ENCODE measurements around the gene MED20.
"Not testable (repeated sequence)": the region's sequence is repeated elsewhere in the genome, so short reads cannot be mapped to it uniquely, and the experiment has no call there.

MED20 gene

DNA sequence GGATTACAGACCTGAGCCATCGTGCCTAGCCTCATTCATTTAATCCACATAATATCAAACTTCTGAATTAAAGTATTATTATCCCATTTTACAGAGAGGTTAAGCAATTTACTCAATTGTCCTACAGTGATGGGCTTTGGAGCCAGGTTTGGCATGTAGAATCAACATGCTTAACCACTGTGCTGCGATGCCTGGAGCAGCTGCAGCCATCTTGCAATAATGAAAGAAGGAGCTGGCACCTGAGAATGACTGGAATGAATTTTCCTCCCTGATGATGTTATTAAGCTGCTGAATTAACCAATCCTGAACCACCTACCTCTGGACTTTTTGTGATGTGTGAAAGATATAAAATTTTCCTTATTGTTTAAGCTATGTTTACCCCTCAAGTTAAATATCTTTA, 33.7 kb upstream of the MED20 start:
- Mint-ChIP-seq H3K27ac (no peak overlapping the region), H3K27me3 (no peaks in the 10 kb centered on the region), H3K9me3 (peaks cover 0 to 7% of the 10 kb centered on the region in 2 donors), H3K4me1 (peaks cover 16 to 41% of the 10 kb centered on the region in 2 donors), H3K36me3 (peaks cover 8% of the 10 kb centered on the region in 2 donors), H3K4me3 (no peak overlapping the region)
- no peak for ATAC-seq (replicated peaks)
- no peak for DNase-seq

- H3K4me1 Mint-ChIP-seq: peaks cover 10 to 33% of the 10 kb centered on the region in 2 donors
- ATAC-seq (replicated peaks) (no peak), DNase-seq (no peak)
- no peaks in the 10 kb centered on the region for H3K36me3 Mint-ChIP-seq
- no peaks in the 10 kb centered on the region for H3K9me3 Mint-ChIP-seq
- no peak overlapping the region for H3K4me3 Mint-ChIP-seq
- no peaks in the 10 kb centered on the region for H3K27me3 Mint-ChIP-seq
- H3K27ac Mint-ChIP-seq: peak overlapping the region; percentile 15
Observed at GRCh38 chr6:41947581-41948220, 26.8 kb upstream of the MED20 start.

DNA sequence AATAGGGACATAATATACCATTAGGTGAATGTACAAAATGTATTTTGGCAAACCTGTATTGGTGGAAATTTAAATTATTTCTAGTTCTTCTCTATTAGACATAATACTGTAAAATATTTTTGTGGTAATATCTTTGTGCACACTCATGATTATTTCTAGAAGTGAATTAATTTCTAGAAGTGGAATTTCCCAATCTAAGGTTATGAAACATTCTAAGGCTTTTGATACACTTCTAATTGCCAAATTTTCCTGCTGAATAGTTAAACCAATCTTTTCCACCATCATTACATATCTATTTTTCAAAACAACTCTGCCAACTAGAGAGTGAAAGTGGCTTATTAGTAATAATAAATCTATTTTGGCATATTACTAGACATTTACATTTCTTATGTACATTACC, 22.5 kb upstream of the MED20 start:
- no peaks in the 10 kb centered on the region for H3K9me3 Mint-ChIP-seq
- no peak overlapping the region for H3K27ac Mint-ChIP-seq
- no peak overlapping the region for H3K4me3 Mint-ChIP-seq
- peaks cover 26 to 42% of the 10 kb centered on the region in 2 donors for H3K4me1 Mint-ChIP-seq
- H3K36me3 Mint-ChIP-seq: peaks cover 18 to 23% of the 10 kb centered on the region in 2 donors
- DNase-seq: no peak
- ATAC-seq (replicated peaks): no peak
- no peaks in the 10 kb centered on the region for H3K27me3 Mint-ChIP-seq

DNA sequence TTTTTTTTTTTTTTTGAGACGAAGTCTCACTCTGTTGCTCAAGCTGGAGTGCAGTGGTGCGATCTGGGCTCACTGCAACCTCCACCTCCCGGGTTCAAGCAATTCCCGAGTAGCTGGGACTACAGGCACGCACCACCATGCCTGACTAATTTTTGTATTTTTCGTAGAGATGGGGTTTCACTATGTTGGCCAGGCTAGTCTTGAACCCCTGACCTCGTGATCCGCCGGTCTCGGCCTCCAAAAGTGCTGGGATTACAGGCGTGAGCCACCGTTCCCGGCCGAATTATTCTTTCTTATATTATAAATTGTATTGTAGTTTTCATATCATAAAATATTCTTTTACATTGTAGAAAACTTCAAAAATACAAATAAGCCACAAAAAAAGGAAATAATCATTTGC, 21.9 kb upstream of the MED20 start:
- not testable (repeated sequence) for H3K9me3 Mint-ChIP-seq

DNA sequence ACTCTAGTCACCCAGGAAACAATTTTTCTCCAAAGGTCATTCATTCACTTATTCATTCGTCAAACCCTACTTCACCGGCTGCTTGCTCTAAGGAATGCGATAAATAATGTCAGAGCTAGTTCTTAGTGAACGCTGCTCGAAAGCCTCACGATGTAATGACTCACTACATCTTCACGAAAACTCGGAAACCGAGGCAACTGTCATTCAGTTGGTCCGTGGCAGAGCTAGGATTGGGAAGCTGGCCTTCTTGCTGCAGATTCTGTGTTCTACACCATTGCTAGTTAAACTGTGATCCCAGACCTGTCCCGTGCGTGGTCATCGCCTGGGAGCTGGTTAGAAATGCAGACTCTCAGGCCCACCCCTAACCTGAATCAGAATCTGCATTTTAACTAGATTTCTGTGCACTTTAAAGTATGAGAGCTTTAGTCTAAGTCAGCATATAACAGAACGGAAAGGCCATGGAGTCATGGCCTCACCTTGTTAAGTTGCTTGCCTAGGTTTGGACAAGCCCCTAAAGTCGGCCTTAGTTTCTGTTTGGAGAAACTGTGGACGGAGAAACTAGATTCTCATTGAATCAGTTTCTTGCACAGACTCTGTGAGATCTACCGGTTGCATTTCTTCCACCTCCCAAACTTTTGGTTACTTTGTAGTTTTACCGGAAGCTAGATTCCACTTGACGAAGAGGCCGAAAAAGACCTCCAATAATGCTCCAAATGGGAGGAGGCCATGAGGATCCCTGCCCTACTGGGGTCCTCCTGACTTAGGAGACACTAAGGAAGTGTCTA, 21.3 kb upstream of the MED20 start:
- DNase-seq (no peak), ATAC-seq (replicated peaks) (peak; percentile 32 to 40)
- peak overlapping the region; percentile 94 to 98 for H3K4me3 Mint-ChIP-seq
- H3K9me3 Mint-ChIP-seq: no peaks in the 10 kb centered on the region
- peaks cover 19 to 27% of the 10 kb centered on the region in 2 donors for H3K36me3 Mint-ChIP-seq
- H3K27me3 Mint-ChIP-seq: no peaks in the 10 kb centered on the region
- peaks cover 27 to 45% of the 10 kb centered on the region in 2 donors for H3K4me1 Mint-ChIP-seq
- peak overlapping the region; percentile 73 for H3K27ac Mint-ChIP-seq

More for the DNA sequence above, 21.9 kb upstream of the MED20 start:
- H3K4me1 Mint-ChIP-seq: peaks cover 28 to 45% of the 10 kb centered on the region in 2 donors
- peaks cover 18 to 23% of the 10 kb centered on the region in 2 donors for H3K36me3 Mint-ChIP-seq
- not testable (repeated sequence) for ATAC-seq (replicated peaks); H3K4me3 Mint-ChIP-seq; H3K27ac Mint-ChIP-seq; DNase-seq; H3K27me3 Mint-ChIP-seq

- peak within 1 kb of the TSS; percentile 94 to 98 for H3K4me3 Mint-ChIP-seq
- H3K9me3 Mint-ChIP-seq: no peaks in the 10 kb centered on the region
- no peaks in the 10 kb centered on the region for H3K27me3 Mint-ChIP-seq
- H3K4me1 Mint-ChIP-seq: peaks cover 33 to 53% of the 10 kb centered on the region in 2 donors
- peak; percentile 83 for DNase-seq
- ATAC-seq (replicated peaks): peak; percentile 92 to 94
- H3K36me3 Mint-ChIP-seq: peaks cover 24 to 30% of the 10 kb centered on the region in 2 donors
- peak within 1 kb of the TSS; percentile 90 for H3K27ac Mint-ChIP-seq
Observed at GRCh38 chr6:41941280-41942066, 20.5 kb upstream of the MED20 start, which contains the start of gene CCND3. CCND3 (minus strand) TSS chr6:41941808; CDS start chr6:41941649, 159 bp downstream.

GRCh38 chr6:41940759-41941279, 19.9 kb upstream of the MED20 start:
- Mint-ChIP-seq H3K4me3 (peak overlapping the region; percentile 94 to 98), H3K27me3 (no peaks in the 10 kb centered on the region), H3K9me3 (no peaks in the 10 kb centered on the region), H3K27ac (peak overlapping the region; percentile 90), H3K4me1 (peaks cover 40 to 57% of the 10 kb centered on the region in 2 donors), H3K36me3 (peaks cover 25 to 36% of the 10 kb centered on the region in 2 donors)
- ATAC-seq (replicated peaks) (peak; percentile 1 to 13), DNase-seq (no peak)

DNA sequence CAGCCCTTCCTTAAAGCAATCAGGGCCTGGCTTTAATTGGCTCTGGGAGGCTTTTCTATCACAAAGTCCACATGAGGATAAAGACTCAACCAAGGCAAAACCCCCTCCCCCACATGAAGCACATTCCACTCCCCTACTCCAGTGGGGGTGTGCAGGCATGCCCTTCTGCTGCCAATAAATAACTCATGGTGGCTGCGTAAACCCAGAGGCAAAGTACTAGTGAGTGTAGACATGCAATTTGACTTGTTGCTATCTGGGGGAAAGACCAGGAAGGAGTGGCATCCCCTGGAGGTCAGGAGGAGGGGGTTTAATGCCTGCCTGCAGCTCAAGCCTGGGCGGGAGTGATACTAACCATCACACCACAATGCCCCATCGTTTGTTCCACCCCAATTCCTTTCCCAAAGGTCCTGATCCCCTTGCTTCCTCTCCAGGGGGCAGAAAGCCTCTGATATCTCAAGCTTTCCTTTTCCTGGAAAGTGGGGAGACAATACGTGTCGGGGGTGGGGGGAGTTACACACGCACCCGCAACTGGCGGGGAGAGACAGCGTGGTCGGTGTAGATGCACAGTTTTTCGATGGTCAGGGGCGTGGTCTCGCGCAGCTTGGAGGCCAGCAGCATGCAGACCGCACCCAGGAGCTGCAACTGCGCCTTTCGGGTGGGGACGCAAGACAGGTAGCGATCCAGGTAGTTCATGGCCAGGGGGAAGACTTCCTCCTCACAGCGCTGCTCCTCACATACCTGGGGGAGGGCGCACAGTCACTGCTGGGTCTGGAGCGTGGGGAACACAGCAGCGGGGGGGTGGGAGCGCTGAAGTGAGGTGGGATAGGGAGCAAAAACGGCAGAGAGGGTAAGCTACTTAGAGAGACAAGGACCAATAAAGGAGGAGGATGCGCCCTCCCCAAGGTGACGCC, 19.2 kb upstream of the MED20 start:
- Mint-ChIP-seq H3K36me3 (peaks cover 25 to 37% of the 10 kb centered on the region in 2 donors), H3K27me3 (no peaks in the 10 kb centered on the region), H3K9me3 (no peaks in the 10 kb centered on the region), H3K4me1 (peaks cover 43 to 57% of the 10 kb centered on the region in 2 donors), H3K27ac (peak overlapping the region; percentile 90), H3K4me3 (peak overlapping the region; percentile 94 to 98)
- DNase-seq (no peak), ATAC-seq (replicated peaks) (no peak)

- no peaks in the 10 kb centered on the region for H3K9me3 Mint-ChIP-seq
- peak overlapping the region; percentile 94 to 98 for H3K4me3 Mint-ChIP-seq
- peak overlapping the region; percentile 90 for H3K27ac Mint-ChIP-seq
- no peaks in the 10 kb centered on the region for H3K27me3 Mint-ChIP-seq
- H3K36me3 Mint-ChIP-seq: peaks cover 29 to 44% of the 10 kb centered on the region in 2 donors
- H3K4me1 Mint-ChIP-seq: peaks cover 51 to 63% of the 10 kb centered on the region in 2 donors
- no peak for DNase-seq
- no peak for ATAC-seq (replicated peaks)
Observed at GRCh38 chr6:41939176-41939847, 18.4 kb upstream of the MED20 start.

- Mint-ChIP-seq H3K36me3 (peaks cover 31 to 46% of the 10 kb centered on the region in 2 donors), H3K27ac (peak overlapping the region; percentile 90)
- no peak for ATAC-seq (replicated peaks)
Observed at GRCh38 chr6:41938590-41939175, 17.7 kb upstream of the MED20 start.

DNA sequence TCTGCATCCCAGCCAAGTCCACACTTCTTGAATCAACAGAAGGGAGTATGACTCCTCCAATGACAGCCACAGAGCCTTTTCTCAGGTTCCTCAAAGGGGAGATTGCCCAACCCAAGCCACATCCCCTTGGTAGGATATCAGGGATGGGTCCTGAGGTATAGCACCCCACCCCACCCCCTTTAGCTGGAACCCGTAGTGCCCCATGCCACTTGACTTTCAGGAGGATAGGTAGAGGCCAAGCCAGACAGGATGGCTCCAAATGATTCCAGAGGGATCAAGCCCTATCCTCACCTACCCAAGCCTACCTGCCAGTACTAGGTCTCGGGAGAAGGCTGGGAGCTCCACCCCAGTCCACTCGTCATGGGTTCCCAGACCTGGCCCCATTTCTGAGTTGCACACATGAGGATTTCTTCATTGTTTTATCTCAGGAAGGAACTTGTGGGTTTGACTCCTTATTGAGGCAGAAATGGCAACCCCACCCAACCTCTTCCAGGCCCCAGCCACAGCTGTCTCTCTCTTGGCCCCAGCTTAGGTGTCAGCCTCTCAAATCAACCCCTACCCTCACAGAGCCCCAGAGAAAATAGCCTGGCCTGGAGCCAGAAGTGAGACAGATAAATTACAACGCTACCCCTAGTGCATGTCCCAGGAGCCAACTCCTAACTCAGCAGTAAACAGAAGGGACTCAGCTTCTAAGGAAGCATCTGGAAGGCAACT, 17.1 kb upstream of the MED20 start:
- Mint-ChIP-seq H3K9me3 (no peaks in the 10 kb centered on the region), H3K27me3 (no peaks in the 10 kb centered on the region), H3K4me1 (peaks cover 54 to 75% of the 10 kb centered on the region in 2 donors), H3K27ac (peak overlapping the region; percentile 47), H3K4me3 (peak overlapping the region in 1 of 2 donors; percentile 19), H3K36me3 (peaks cover 32 to 48% of the 10 kb centered on the region in 2 donors)
- ATAC-seq (replicated peaks) (no peak), DNase-seq (no peak)

More at GRCh38 chr6:41938590-41939175, 17.7 kb upstream of the MED20 start:
- H3K27me3 Mint-ChIP-seq: no peaks in the 10 kb centered on the region
- H3K4me1 Mint-ChIP-seq: peaks cover 52 to 69% of the 10 kb centered on the region in 2 donors
- H3K4me3 Mint-ChIP-seq: peak overlapping the region; percentile 94 to 98
- DNase-seq: no peak
- H3K9me3 Mint-ChIP-seq: no peaks in the 10 kb centered on the region

GRCh38 chr6:41937472-41937860, 16.5 kb upstream of the MED20 start:
- Mint-ChIP-seq H3K36me3 (peaks cover 34 to 54% of the 10 kb centered on the region in 2 donors), H3K27me3 (no peaks in the 10 kb centered on the region), H3K27ac (peak overlapping the region; percentile 53), H3K4me3 (peak overlapping the region in 1 of 2 donors; percentile 47), H3K9me3 (no peaks in the 10 kb centered on the region), H3K4me1 (peaks cover 55 to 78% of the 10 kb centered on the region in 2 donors)
- DNase-seq (no peak), ATAC-seq (replicated peaks) (no peak)

All from stimulated activated naive B cell treated with anti-CD40 and anti-IgM and Interleukin-4, amounts not matched to agents 10 μg/mL and 1 μg/mL and 100 μg/mL, for 72 hours (primary cell).